ENCODE data around the gene JAKMIP1.

GRCh38 chr4:6141554-6141953, 58.8 kb downstream of the JAKMIP1 start:
- TF ChIP-seq CTCF (conservative IDR thresholded peaks at IDR 0.05) = no peak
- no peak for TF ChIP-seq EZH2 (IDR thresholded peaks at IDR 0.05; ENCODE audit: low read depth)

Data from PC-9 (cell line).